Transverse colon (tissue), 4 donors: Measurements from ENCODE around the gene TUSC2. TPM values are rescaled to one million over a fixed set of nuclear protein-coding genes. Genes with fewer than 3 reads are reported as not detected.

Experiments used
- DNase-seq: peaks from one replicate; pipeline ENCODE4 v3.0.0-alpha.2; 2019
- H3K27ac ChIP-seq, 4 donors: fragments of 200-600 bp; sonication (generic); 2 replicates each; pipeline ENCODE4 v1.5.1; 2016 to 2018; ENCODE audit warnings: inconsistent platforms in 4 of 4
- H3K27me3 ChIP-seq: fragments of 200-600 bp; sonication (generic); 2 replicates; pipeline ENCODE4 v1.5.1; 2017; ENCODE audit warnings: inconsistent platforms
- H3K36me3 ChIP-seq, 4 donors: fragments of 200-600 bp; sonication (generic); 2 replicates each; pipeline ENCODE4 v1.5.1; 2017 to 2019; ENCODE audit warnings: inconsistent platforms in 4 of 4
- H3K4me1 ChIP-seq, 4 donors: fragments of 200-600 bp; sonication (generic); 2 replicates each; pipeline ENCODE4 v1.5.1; 2017 to 2020; ENCODE audit warnings: inconsistent platforms in 4 of 4
- H3K4me3 ChIP-seq, 4 donors: fragments of 200-600 bp; sonication (generic); 1 replicate in 1 of 4; 2 replicates in 3 of 4; pipeline versions ENCODE4 v1.5.1 to v1.6.1; 2017 to 2019; ENCODE audit warnings: inconsistent platforms in 4 of 4
- H3K9me3 ChIP-seq, 2 donors: fragments of 200-600 bp; sonication (generic); 2 replicates each; pipeline ENCODE4 v1.5.1; 2017 to 2019; ENCODE audit warnings: inconsistent platforms in 2 of 2
- CTCF ChIP-seq, 5 experiments: fragments of 200-600 bp in 3 of 5; fragments of 450-650 bp in 2 of 5; sonication (generic) in 3 of 5; IDR thresholded peaks; 1 replicate in 2 of 5; 2 replicates in 3 of 5; pipeline ENCODE4 v1.5.1; 2016 to 2017; ENCODE audit warnings: antibody characterized with exemption in 5 of 5, inconsistent platforms in 3 of 5, mild to moderate bottlenecking in 2 of 5, moderate library complexity in 1 of 5
- EP300 ChIP-seq: sonication (generic); formaldehyde crosslinking; IDR thresholded peaks from one replicate; pipeline ENCODE4 v1.6.1; 2017; ENCODE audit warnings: antibody characterized with exemption, low read depth
- POLR2A ChIP-seq: fragments of 450-650 bp; IDR thresholded peaks from one replicate; pipeline ENCODE4 v1.6.1; 2016; ENCODE audit warnings: antibody characterized with exemption, mild to moderate bottlenecking, moderate library complexity
- POLR2AphosphoS5 ChIP-seq, 3 donors: sonication (generic); formaldehyde crosslinking; IDR thresholded peaks; one replicate each; pipeline ENCODE4 v1.6.1; 2016; ENCODE audit warnings: antibody characterized with exemption in 3 of 3
- WGBS, 2 donors: methylation state at CpG; one replicate each; pipeline ENCODE4 v1.1.5; 2018; ENCODE audit warnings: low coverage in 1 of 2; 5-methylcytosine and 5-hydroxymethylcytosine counted together
- in situ Hi-C, 4 donors: fragments of 200-750 bp; cut with MboI; loops; one replicate each; pipeline versions ENCODE4 v1.15.0 to v1.15.1; 2017; ENCODE audit warnings: low sequenced_read_pairs in 3 of 4, low pct_ligation_motif_present in 1 of 4, low pct_unique_long_range_greater_than_20kb in 1 of 4
- intact Hi-C: fragments of 100-400 bp; cut with DNase I; formaldehyde crosslinking; loops from one replicate; pipeline ENCODE4 v1.15.1; 2023; ENCODE audit warnings: low total_unique reads
- total RNA-seq, 4 donors: library from RNA; depleted of rRNA; stranded (reverse); fragments of >200 nt; gene quantifications; one replicate each; pipeline ENCODE4 v1.1.0, GENCODE V29; 2016

TUSC2 gene
- total RNA-seq, 4 donors from 2014 or later, result 7.9 to 39.6 (median 28.0) TPM

- no peaks in the 10 kb centered on the region for H3K27me3 ChIP-seq
- TF ChIP-seq EP300 (no peak), POLR2A (peak; percentile 96), POLR2AphosphoS5 (IDR thresholded peaks at IDR 0.05) (peak; percentile 97 to 98 (median 97)), CTCF (IDR thresholded peaks at IDR 0.05) (peak; percentile 27 to 89 (median 39))
- peak; percentile 100 for DNase-seq
- no peaks in the 10 kb centered on the region for H3K9me3 ChIP-seq
- H3K4me1 ChIP-seq, result peaks cover 15 to 35% (median 32%) of the 10 kb centered on the region in 4 donors
- peak within 1 kb of the TSS; percentile 39 to 84 (median 44) for H3K4me3 ChIP-seq
- 0% methylated on average over 34 of the region's 61 CpGs; no CpG with 5 or more reads in 1 of the 2 donors for WGBS, 2 donors
- peak within 1 kb of the TSS; percentile 90 to 96 (median 94) for H3K27ac ChIP-seq
- intact Hi-C loops, result no loop called here
- no peaks in the 10 kb centered on the region for H3K36me3 ChIP-seq
- in situ Hi-C loops, result no loop called here
Measured at GRCh38 chr3:50298836-50299637, 29.0 kb downstream of the TUSC2 start, which contains the start of the genes HYAL3 and NAA80. TSS of gene HYAL3 (minus strand) at chr3:50299405. CDS start at chr3:50295602, 3,803 bp downstream. TSS of gene NAA80 (minus strand) at chr3:50299405. CDS start at chr3:50297463, 1,942 bp downstream.

- 44 to 50% methylated on average over 2 to 9 of the region's 9 CpGs for WGBS, 2 donors
- peak overlapping the region in 3 of 4 donors; percentile 40 to 84 (median 47) for H3K4me3 ChIP-seq
- intact Hi-C loops (no loop called here), in situ Hi-C loops (no loop called here)
- H3K4me1 ChIP-seq, result peaks cover 15 to 29% (median 27%) of the 10 kb centered on the region in 4 donors
- no peaks in the 10 kb centered on the region for H3K9me3 ChIP-seq
- H3K27me3 ChIP-seq, result no peaks in the 10 kb centered on the region
- no peaks in the 10 kb centered on the region for H3K36me3 ChIP-seq
- no peak for DNase-seq
- H3K27ac ChIP-seq, result peak overlapping the region; percentile 90 to 96 (median 94)
- TF ChIP-seq POLR2AphosphoS5 (IDR thresholded peaks at IDR 0.05) (no peak), EP300 (no peak), CTCF (IDR thresholded peaks at IDR 0.05) (no peak), POLR2A (no peak)
Measured at GRCh38 chr3:50297896-50298725, 29.9 kb downstream of the TUSC2 start.

- in situ Hi-C loops, result no loop called here
Measured at GRCh38 chr3:50297384-50297775, 30.6 kb downstream of the TUSC2 start.

More at GRCh38 chr3:50297384-50297775, 30.6 kb downstream of the TUSC2 start:
- Histone ChIP-seq H3K4me3 (no peak overlapping the region), H3K27me3 (no peaks in the 10 kb centered on the region), H3K27ac (no peak overlapping the region), H3K9me3 (no peaks in the 10 kb centered on the region), H3K4me1 (peaks cover 18 to 32% (median 32%) of the 10 kb centered on the region in 4 donors), H3K36me3 (no peaks in the 10 kb centered on the region)
- no peak for TF ChIP-seq POLR2A
- TF ChIP-seq EP300, result no peak
- no peak for TF ChIP-seq POLR2AphosphoS5 (IDR thresholded peaks at IDR 0.05)
- no peak for TF ChIP-seq CTCF (IDR thresholded peaks at IDR 0.05)
- DNase-seq, result no peak
- 94% methylated on average over 2 of the region's 2 CpGs; no CpG with 5 or more reads in 1 of the 2 donors for WGBS, 2 donors
- intact Hi-C loops, result no loop called here
